Measurements from ENCODE around the gene ARHGAP6. TPM values are rescaled to one million over a fixed set of nuclear protein-coding genes. Genes with fewer than 3 reads are reported as not detected.

The ARHGAP6 gene
- total and polyA plus RNA-seq, 3 donors from 2014 or later: 4.8 to 11.8 (median 5.7) TPM

- no peaks in the 10 kb centered on the region for H3K27me3 ChIP-seq
- TF ChIP-seq POLR2A (IDR thresholded peaks at IDR 0.05) (no peak), CTCF (IDR thresholded peaks at IDR 0.05) (no peak)
- H3K36me3 ChIP-seq (ENCODE audit: low read depth, missing control alignments): no peaks in the 10 kb centered on the region
- H3K4me1 ChIP-seq: no peaks in the 10 kb centered on the region
- WGBS, 2 donors: 84 to 86% methylated on average over 9 to 10 of the region's 10 CpGs
- no peak overlapping the region for H3K4me3 ChIP-seq
- intact Hi-C loops (cut with DNase I; ENCODE audit: low total_unique reads): no loop called here
- no peak overlapping the region for H3K27ac ChIP-seq
- no peak for DNase-seq
- H3K9me3 ChIP-seq: no peaks in the 10 kb centered on the region
Observed at GRCh38 chrX:11380187-11380844, 285.4 kb downstream of the ARHGAP6 start.

GRCh38 chrX:11376163-11376562 lies 289.6 kb downstream of the ARHGAP6 start:
- no peak for TF ChIP-seq CTCF (IDR thresholded peaks at IDR 0.05)
- intact Hi-C loops (cut with DNase I; ENCODE audit: low total_unique reads): no loop called here
- no peaks in the 10 kb centered on the region for H3K36me3 ChIP-seq (ENCODE audit: low read depth, missing control alignments)
- H3K27me3 ChIP-seq: no peaks in the 10 kb centered on the region
- no peak overlapping the region for H3K4me3 ChIP-seq
- no peak overlapping the region for H3K27ac ChIP-seq
- H3K4me1 ChIP-seq: no peaks in the 10 kb centered on the region
- H3K9me3 ChIP-seq: no peaks in the 10 kb centered on the region
- DNase-seq: no peak

GRCh38 chrX:11375614-11376119 lies 290.1 kb downstream of the ARHGAP6 start:
- H3K27me3 ChIP-seq: no peaks in the 10 kb centered on the region
- H3K36me3 ChIP-seq (ENCODE audit: low read depth, missing control alignments): no peaks in the 10 kb centered on the region
- intact Hi-C loops (cut with DNase I; ENCODE audit: low total_unique reads): no loop called here
- peak; percentile 32 for DNase-seq
- no peak overlapping the region for H3K4me3 ChIP-seq
- H3K4me1 ChIP-seq: no peaks in the 10 kb centered on the region
- H3K27ac ChIP-seq: no peak overlapping the region
- 68 to 75% methylated on average over 1 of the region's 1 CpG for WGBS, 2 donors
- TF ChIP-seq POLR2A (IDR thresholded peaks at IDR 0.05): no peak
- TF ChIP-seq CTCF (IDR thresholded peaks at IDR 0.05): no peak
- H3K9me3 ChIP-seq: no peaks in the 10 kb centered on the region

GRCh38 chrX:11374570-11374969 lies 291.1 kb downstream of the ARHGAP6 start:
- DNase-seq: no peak
- WGBS, 2 donors: 57 to 72% methylated on average over 2 of the region's 2 CpGs
- Histone ChIP-seq H3K27ac (no peak overlapping the region), H3K4me1 (no peaks in the 10 kb centered on the region), H3K27me3 (no peaks in the 10 kb centered on the region), H3K4me3 (no peak overlapping the region), H3K9me3 (no peaks in the 10 kb centered on the region), H3K36me3 (ENCODE audit: low read depth, missing control alignments) (no peaks in the 10 kb centered on the region)
- intact Hi-C loops (cut with DNase I; ENCODE audit: low total_unique reads): no loop called here
- TF ChIP-seq POLR2A (IDR thresholded peaks at IDR 0.05): no peak
- TF ChIP-seq CTCF (IDR thresholded peaks at IDR 0.05): no peak

GRCh38 chrX:11371106-11371505 lies 294.6 kb downstream of the ARHGAP6 start:
- H3K27ac ChIP-seq: no peak overlapping the region
- H3K27me3 ChIP-seq: no peaks in the 10 kb centered on the region
- intact Hi-C loops (cut with DNase I; ENCODE audit: low total_unique reads): no loop called here
- no peak for DNase-seq
- H3K36me3 ChIP-seq (ENCODE audit: low read depth, missing control alignments): no peaks in the 10 kb centered on the region
- H3K4me1 ChIP-seq: no peaks in the 10 kb centered on the region
- no peaks in the 10 kb centered on the region for H3K9me3 ChIP-seq
- H3K4me3 ChIP-seq: no peak overlapping the region
- TF ChIP-seq POLR2A (IDR thresholded peaks at IDR 0.05) (no peak), CTCF (IDR thresholded peaks at IDR 0.05) (no peak)
